Activated CD4-positive, alpha-beta T cell treated with anti-CD3 and anti-CD28 coated beads for 4 hours (primary cell): ENCODE results near the gene MUC5AC.

Experiments used
- DNase-seq, 2 donors: peaks; one replicate each; pipeline ENCODE4 v3.0.0-alpha.2; 2020

MUC5AC gene

DNA sequence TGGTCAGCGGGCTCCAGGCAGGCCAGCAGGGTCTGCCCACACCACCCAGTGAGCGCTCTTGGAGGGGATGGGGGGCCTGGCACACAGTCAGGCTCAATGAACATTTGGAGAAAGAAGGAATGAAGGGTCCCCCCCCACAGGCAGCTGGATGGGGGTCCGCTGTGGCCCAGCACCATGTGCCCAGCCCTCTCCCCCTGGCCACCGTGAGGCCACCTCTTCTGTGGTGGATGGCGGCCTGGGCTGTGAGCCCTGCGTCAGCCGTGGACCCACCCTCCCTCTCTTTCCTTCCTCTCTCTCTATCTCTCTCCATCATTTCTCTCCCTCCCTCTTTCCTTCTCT is 35.1 kb upstream of the MUC5AC start:
- no peak for DNase-seq

- no peak for DNase-seq
Measured at GRCh38 chr11:1123970-1124369, 33.8 kb upstream of the MUC5AC start.

DNA sequence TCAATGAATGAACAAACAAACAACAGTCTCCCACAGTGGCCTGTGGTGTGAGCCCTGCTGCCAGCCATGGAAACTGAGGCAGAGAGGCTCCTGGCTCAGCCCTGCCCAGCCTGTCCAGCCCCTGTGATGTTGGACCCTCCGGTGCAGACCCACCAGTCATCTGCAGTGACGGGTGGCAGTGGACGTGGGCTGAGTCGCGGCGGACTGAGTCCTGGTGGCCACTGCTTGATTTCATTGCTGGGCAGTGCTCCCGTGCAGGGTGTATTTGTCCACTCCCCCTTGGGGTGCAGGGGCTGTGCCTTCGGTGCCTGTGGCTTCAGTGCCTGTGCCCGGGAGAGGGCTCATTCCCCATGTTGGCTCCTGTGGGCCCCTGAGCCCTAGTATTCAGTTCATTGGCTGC is 31.9 kb upstream of the MUC5AC start:
- no peak for DNase-seq

- DNase-seq, result no peak
Measured at GRCh38 chr11:1126491-1126926, 31.2 kb upstream of the MUC5AC start.

GRCh38 chr11:1126935-1127663 is 30.7 kb upstream of the MUC5AC start:
- DNase-seq, result no peak

DNA sequence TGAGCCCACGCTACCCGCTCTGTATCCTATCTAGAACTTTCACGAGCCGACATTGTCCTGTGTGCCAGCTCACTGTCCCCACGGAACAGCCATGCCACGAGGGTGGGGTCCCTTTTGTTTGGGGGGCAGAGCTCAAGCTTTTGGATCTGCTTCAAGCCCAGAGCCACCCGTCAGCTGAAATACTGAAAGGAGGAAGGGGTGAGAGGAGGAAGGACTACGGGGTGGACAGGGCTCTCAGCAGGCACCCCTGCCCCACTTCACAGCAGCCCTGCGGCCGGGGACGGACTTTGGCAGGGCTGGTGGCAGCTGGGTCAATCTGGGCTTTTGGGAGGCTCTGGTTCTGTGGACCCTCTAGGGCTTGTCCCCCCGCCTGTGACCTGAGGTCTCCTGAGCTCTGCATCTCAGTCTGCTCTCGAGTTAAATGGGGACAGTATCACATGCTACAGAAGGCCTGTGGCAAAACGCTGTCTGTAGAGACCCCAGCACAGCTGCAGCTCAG is 30.0 kb upstream of the MUC5AC start:
- no peak for DNase-seq

GRCh38 chr11:1128311-1129142 is 29.2 kb upstream of the MUC5AC start:
- DNase-seq, result no peak

DNA sequence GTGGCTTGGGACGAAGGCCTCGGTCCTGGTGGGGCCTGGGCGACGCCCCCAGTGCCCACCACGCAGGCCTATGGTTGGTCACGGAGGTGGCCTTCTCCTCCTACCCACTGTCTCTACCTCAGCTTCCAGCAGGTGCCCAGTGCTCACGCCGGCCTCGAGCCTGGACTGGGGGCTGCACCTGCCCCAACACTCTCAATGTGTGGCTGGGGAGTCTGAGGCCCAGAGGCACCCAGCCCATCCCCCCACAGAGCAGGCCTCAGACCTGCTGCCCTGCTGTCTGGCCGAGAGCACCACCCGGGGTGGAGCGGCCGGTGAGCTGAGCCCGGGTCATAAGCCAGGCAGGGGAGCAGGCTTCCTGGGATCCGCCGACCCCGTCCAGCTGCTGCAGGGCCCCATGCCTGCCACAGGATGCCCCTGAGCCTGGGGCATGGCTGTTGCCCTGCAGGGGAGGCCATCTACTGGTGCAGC is 28.6 kb upstream of the MUC5AC start:
- DNase-seq, result no peak

GRCh38 chr11:1129611-1130160 is 28.1 kb upstream of the MUC5AC start:
- no peak for DNase-seq

DNA sequence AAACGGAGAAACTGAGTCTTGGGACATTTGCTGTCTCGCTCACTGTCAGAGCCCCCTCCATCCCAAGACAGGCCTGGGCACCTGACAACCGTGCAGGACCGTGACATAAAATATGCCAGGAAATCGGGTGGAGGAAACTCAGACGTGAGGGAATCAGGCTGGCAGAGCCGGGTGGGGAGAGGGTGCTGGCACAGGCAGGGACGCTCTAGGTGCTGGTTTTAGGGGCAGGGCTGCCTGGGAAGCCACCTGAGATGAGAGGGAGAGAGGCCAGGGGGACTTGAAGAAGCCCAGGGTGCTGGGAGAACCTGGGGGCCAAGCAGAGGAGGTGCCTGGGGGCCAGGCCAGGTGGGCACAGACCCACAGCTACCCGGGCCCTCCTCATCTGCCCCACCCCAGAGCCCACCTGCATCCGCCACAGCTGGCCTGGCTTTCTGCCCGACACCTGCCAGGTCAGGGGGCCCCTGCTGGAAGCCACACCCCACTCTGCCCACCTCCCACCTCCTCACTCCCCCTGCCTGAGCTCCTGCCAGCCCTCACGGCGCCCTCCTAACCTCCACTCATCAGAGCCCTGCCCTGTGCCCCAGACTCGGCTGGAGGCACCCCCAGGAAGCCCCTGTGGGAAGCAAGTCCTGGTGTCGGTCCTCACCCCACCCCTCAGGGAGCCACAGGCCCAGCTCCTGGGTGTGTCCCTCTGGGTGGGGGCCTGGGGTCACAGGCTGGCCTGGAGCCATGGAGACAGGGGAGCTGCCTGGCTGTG is 27.3 kb upstream of the MUC5AC start:
- no peak for DNase-seq

- no peak for DNase-seq
Measured at GRCh38 chr11:1131033-1131911, 26.5 kb upstream of the MUC5AC start.

DNA sequence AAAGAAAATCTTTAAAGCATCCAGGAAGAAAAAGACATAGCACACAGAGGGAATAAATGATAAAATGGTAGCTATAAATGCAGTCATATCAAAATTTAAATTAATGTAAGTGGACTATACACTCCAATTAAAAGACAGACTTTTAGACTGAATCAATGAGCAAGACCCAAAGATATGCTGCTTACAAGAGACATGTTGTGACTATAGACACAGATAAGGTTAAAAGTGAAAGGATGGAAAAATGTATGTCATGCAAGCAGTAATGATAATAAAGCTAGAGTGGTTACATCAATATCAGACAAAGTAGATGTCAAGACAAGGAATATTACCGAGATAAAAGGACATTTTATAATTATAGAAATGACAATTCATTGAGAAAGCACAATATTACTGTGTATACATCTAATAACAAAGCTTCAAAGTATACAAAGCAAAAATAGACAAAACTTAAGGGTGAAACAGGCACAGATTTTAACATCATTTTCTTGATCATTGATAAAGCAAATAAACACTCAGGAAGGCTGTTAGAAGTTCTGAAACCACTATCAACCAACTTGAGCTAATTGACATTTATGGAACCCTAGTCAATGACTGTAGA is 22.8 kb upstream of the MUC5AC start:
- DNase-seq, result no peak

DNA sequence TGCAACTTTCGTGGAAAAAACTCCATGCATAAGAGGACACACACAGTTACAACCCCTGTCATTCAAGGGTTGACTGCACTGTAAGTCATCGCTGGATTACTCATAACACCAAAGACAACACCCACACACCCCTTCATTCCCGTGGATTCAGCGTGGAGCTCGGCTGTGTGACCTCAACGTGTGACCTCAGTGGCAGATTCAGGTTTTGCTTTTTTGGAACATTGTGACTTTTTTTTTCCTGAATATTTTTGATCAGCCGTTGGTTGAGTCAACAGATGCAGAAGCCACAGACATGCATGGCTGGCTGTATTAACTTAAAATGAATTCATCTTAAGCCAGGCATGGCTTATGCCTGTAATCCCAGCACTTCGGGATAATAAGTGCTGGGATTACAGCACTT is 19.7 kb upstream of the MUC5AC start:
- no peak for DNase-seq

DNA sequence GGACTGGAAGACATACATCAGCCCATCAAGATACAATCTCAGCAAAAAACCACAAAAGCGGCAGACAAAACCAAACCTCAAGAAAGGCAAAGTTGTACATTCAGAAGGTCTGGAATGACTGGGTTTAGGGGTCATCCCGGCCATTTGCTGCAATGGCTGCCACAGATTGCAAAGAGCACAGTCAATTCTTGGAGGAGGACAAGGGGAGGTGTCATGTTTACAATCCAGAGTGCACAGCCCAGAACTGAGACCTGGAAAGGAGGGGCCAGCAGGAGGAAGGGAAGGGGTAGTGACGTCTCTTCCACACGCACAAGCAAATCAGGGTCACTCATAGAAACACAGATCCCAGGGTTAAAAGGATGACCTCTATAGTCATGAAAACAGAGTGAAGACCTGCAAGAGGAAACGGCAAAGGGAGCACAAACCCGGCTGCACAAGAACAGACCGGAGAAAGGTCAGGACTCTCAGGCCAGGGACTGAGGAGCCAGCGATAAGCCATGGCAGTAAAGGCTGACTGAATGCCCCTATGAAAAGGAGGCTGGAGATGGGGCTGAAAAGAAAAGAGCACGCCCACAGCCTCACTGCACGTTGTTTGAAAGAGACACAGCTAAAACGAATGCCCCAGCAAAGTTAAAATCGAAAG is 18.2 kb upstream of the MUC5AC start:
- no peak for DNase-seq

DNA sequence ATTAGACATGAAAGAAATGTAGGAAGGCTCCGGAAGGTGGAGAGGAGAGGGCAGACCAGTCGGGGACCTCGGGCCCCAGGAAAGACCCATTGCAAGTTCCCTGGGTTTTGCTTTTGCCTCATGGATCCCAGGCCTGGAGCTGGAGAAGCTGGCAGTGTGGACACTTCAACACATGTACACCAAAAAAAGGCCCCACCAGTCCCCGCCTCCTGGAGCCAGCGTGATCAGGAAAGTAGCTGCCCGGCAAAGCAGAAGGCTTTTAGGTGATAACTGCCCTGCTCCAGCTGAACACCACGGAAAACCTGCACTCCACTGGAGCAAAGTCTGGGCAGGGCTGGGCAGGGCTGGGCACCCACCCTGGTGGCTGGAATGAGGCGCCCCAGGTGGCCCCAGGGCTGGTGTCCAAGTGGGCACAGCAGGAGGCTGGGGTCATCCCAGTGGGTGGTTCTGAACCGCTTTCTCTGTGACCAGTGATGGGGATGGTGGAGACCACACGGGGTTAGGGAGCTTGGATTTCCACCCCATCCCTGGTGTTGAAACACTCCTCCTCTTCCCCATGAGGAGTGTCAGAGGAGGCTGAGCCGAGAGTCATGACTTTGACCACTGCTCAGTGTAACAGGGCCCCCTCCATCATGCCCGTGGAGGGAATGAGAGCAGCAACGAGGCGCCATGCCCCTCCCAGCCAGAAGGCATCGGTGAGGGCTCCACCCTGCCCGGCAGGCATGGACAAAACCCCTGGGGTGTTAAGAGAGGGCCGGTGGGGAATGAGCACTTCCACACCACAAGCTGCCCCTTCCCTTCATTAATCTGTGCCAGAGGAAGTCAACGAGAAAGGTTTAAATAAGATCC is 16.9 kb upstream of the MUC5AC start:
- DNase-seq, result no peak

DNA sequence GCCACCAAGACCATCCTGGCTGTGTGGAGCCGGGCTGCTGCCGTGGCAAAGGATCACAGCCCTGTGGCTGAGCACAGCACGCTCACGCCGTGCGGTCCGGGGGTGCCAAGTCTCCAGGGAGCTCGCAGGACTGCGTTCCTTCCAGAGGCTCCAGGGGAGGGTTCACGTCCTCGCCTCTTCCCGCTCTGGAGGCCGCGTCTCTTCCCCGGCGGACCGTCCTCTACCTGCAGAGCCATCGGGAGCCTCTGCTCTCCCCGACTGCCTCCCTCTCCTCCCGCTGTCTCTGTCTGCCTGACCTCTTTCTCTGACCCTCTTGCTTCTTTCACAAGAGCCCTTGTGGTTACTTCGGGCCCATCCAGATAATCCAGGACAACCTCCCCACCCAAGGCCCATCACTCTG is 11.4 kb upstream of the MUC5AC start:
- DNase-seq, result no peak

DNA sequence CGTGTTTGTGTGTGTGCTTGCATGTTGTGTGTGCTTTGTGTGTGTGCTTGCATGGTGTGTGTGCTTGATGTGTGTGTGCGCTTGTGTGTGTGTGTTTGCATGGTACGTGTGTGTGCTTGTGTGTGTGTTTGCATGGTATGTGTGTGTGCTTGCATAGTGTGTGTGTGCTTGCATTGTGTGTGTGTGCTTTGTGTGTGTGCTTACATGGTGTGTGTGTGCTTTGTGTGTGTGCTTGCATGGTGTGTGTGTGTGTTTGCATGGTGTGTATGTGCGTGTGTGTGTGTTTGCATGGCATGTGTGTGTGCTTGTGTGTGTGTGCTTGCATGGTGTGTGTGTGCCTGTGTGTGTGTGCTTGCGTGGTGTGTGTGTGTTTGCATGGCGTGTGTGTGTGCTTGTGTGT is 10.0 kb upstream of the MUC5AC start:
- no peak for DNase-seq

DNA sequence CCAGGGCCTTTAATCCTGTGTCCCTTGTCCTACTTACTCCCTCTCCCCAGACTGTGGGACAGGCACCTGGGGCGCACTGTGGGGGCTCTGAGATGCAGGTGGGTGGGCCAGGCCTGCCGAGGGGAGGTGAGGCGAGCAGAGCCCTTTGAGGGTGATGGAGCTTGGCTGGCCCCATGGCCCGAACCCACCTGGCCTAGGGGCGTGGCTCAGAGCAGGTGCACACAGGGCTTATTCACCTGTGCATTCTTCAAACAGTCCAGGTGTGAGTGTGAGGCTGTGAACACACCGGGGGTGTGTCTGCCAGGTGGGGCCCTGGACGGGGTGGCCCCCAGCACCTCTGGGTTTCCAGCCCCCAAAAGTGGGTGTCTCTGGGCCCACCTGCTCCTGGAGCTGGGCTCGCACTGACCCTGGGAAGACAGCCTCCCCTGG is 9.0 kb upstream of the MUC5AC start:
- DNase-seq, result no peak

DNA sequence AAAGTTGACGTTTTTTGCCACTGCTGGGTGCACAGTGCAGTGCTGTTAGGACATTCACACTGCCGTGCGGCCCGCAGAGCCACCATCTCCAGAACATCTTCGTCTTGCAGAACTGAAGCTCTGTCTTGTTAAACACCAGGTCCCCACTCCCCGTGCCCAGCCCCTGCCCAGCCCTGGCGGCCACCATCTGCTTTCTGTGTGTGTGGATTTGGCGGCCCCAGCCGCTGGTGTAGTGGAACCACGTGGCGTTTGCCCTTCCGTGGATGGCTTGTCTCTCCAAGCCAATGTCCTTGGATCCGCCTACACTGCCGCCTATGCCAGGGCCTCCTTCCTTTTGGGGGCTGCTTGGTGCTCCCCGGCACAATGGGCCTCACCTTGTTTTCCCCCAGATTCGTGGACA is 8.2 kb upstream of the MUC5AC start:
- no peak for DNase-seq

DNA sequence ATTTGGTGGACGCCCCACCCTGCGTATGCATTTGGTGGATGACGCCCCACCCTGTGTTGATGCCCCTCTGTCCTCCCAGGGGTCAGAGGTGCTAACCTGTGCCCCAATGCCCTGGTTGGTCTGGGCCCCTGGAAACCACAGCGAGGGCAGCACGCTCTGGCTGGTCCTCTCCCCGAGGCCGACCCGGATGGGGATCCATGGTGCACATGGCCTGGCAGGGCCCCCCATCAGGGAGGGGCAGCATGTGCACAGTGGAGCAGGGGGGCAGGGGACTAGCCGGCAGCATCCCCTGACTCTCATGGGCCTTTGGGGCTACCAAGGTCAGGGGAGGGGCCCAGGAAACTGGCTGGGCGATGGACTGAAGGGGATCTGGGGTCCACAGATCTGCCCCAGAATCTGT is 7.6 kb upstream of the MUC5AC start:
- DNase-seq, result no peak
